ENCODE results near the gene KDM1A.
A peak's percentile ranks its signal among the peaks of the same experiment; 100 is the strongest.
"Not testable (repeated sequence)": the region's sequence is repeated elsewhere in the genome, so short reads cannot be mapped to it uniquely, and the experiment has no call there.

The KDM1A gene

GRCh38 chr1:23004112-23004511 lies 15.2 kb upstream of the KDM1A start:
- Histone ChIP-seq H3K4me3 (ENCODE audit: low read length) (no peak overlapping the region), H3K4me2 (ENCODE audit: low read length) (no peak overlapping the region), H3K79me2 (ENCODE audit: control insufficient read depth, insufficient read depth, low read length) (no peaks in the 10 kb centered on the region), H3K36me3 (ENCODE audit: control insufficient read depth, insufficient read depth, low read length) (no peaks in the 10 kb centered on the region), H2AK5ac (ENCODE audit: low read length) (no peak overlapping the region), H4K5ac (ENCODE audit: low read length) (no peak overlapping the region), H3K27me3 (ENCODE audit: insufficient read depth, low read length, poor library complexity) (no peaks in the 10 kb centered on the region), H2BK15ac (replicated peaks; ENCODE audit: low read depth) (no peak overlapping the region), H3K4me1 (ENCODE audit: control insufficient read depth, low read depth, low read length) (no peaks in the 10 kb centered on the region), H2BK5ac (ENCODE audit: low read length) (no peak overlapping the region), H3K18ac (ENCODE audit: low read length) (no peak overlapping the region), H3K23ac (ENCODE audit: low read length) (no peak overlapping the region), H3K79me1 (ENCODE audit: low read length) (no peaks in the 10 kb centered on the region), H3K4ac (ENCODE audit: low read depth, low read length) (no peak overlapping the region), H3K27ac (ENCODE audit: low read depth, low read length) (no peak overlapping the region), H3K9ac (ENCODE audit: low read length) (no peak overlapping the region), H4K8ac (ENCODE audit: low read depth, low read length) (no peak overlapping the region), H2BK120ac (ENCODE audit: low read depth, low read length) (no peak overlapping the region), H3K56ac (ENCODE audit: low read length) (no peak overlapping the region)
- no CpG with 5 or more reads among the region's 3 CpGs for WGBS (ENCODE audit: extremely low coverage, insufficient coverage, low lambda C conversion rate)
- DNase-seq: no peak

- not testable (repeated sequence) for H2BK5ac ChIP-seq (ENCODE audit: low read length); H3K27me3 ChIP-seq (ENCODE audit: insufficient read depth, low read length, poor library complexity); H3K4ac ChIP-seq (ENCODE audit: low read depth, low read length); H3K4me1 ChIP-seq (ENCODE audit: control insufficient read depth, low read depth, low read length); H3K79me1 ChIP-seq (ENCODE audit: low read length); H2AK5ac ChIP-seq (ENCODE audit: low read length); H3K4me2 ChIP-seq (ENCODE audit: low read length); H3K27ac ChIP-seq (ENCODE audit: low read depth, low read length); H3K4me3 ChIP-seq (ENCODE audit: low read length); H3K9ac ChIP-seq (ENCODE audit: low read length); H3K36me3 ChIP-seq (ENCODE audit: control insufficient read depth, insufficient read depth, low read length); H3K56ac ChIP-seq (ENCODE audit: low read length); H2BK120ac ChIP-seq (ENCODE audit: low read depth, low read length); H4K5ac ChIP-seq (ENCODE audit: low read length); H3K18ac ChIP-seq (ENCODE audit: low read length); H2BK15ac ChIP-seq (replicated peaks; ENCODE audit: low read depth); H4K8ac ChIP-seq (ENCODE audit: low read depth, low read length); H3K79me2 ChIP-seq (ENCODE audit: control insufficient read depth, insufficient read depth, low read length); H3K23ac ChIP-seq (ENCODE audit: low read length)
- DNase-seq: peak; percentile 13
- WGBS (ENCODE audit: extremely low coverage, insufficient coverage, low lambda C conversion rate): no CpG with 5 or more reads among the region's 3 CpGs
Measured at GRCh38 chr1:23004769-23005168, 14.5 kb upstream of the KDM1A start.

DNA sequence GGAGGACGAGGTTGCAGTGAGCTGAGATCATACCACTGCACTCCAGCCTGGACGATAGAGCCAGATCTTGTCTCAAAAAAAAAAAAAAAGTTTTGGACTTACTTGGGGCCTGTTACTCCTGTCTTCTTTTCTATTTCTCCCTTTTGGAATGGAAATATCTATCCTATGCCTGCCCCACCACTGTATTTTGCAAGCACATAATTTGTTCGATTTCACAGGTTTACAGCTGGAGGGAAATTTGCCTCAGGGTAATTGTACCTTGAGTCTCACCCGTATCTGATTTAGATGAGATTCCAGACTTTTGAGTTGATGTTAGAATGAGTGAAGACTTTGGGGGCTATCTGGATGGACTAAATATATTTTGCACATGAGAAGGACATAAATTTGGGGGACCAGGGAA lies 12.2 kb upstream of the KDM1A start:
- H3K9ac ChIP-seq (ENCODE audit: low read length): no peak overlapping the region
- no peaks in the 10 kb centered on the region for H3K79me2 ChIP-seq (ENCODE audit: control insufficient read depth, insufficient read depth, low read length)
- H3K23ac ChIP-seq (ENCODE audit: low read length): no peak overlapping the region
- no peaks in the 10 kb centered on the region for H3K27me3 ChIP-seq (ENCODE audit: insufficient read depth, low read length, poor library complexity)
- WGBS (ENCODE audit: extremely low coverage, insufficient coverage, low lambda C conversion rate): no CpG with 5 or more reads among the region's 4 CpGs
- no peak overlapping the region for H4K8ac ChIP-seq (ENCODE audit: low read depth, low read length)
- no peak overlapping the region for H3K4me3 ChIP-seq (ENCODE audit: low read length)
- no peak overlapping the region for H2BK120ac ChIP-seq (ENCODE audit: low read depth, low read length)
- H2BK5ac ChIP-seq (ENCODE audit: low read length): no peak overlapping the region
- no peak overlapping the region for H2BK15ac ChIP-seq (replicated peaks; ENCODE audit: low read depth)
- H3K27ac ChIP-seq (ENCODE audit: low read depth, low read length): no peak overlapping the region
- H3K4ac ChIP-seq (ENCODE audit: low read depth, low read length): no peak overlapping the region
- H3K18ac ChIP-seq (ENCODE audit: low read length): no peak overlapping the region
- H3K4me1 ChIP-seq (ENCODE audit: control insufficient read depth, low read depth, low read length): no peaks in the 10 kb centered on the region
- no peak overlapping the region for H3K56ac ChIP-seq (ENCODE audit: low read length)
- no peak overlapping the region for H4K5ac ChIP-seq (ENCODE audit: low read length)
- DNase-seq: no peak
- no peaks in the 10 kb centered on the region for H3K36me3 ChIP-seq (ENCODE audit: control insufficient read depth, insufficient read depth, low read length)
- no peaks in the 10 kb centered on the region for H3K79me1 ChIP-seq (ENCODE audit: low read length)
- H3K4me2 ChIP-seq (ENCODE audit: low read length): no peak overlapping the region
- no peak overlapping the region for H2AK5ac ChIP-seq (ENCODE audit: low read length)

- no peak overlapping the region for H3K9ac ChIP-seq (ENCODE audit: low read length)
- H2BK5ac ChIP-seq (ENCODE audit: low read length): no peak overlapping the region
- no peak overlapping the region for H3K27ac ChIP-seq (ENCODE audit: low read depth, low read length)
- H3K79me1 ChIP-seq (ENCODE audit: low read length): no peaks in the 10 kb centered on the region
- H3K4ac ChIP-seq (ENCODE audit: low read depth, low read length): no peak overlapping the region
- H3K36me3 ChIP-seq (ENCODE audit: control insufficient read depth, insufficient read depth, low read length): no peaks in the 10 kb centered on the region
- no peak for DNase-seq
- H3K4me1 ChIP-seq (ENCODE audit: control insufficient read depth, low read depth, low read length): no peaks in the 10 kb centered on the region
- H2BK15ac ChIP-seq (replicated peaks; ENCODE audit: low read depth): no peak overlapping the region
- H3K79me2 ChIP-seq (ENCODE audit: control insufficient read depth, insufficient read depth, low read length): no peaks in the 10 kb centered on the region
- H4K5ac ChIP-seq (ENCODE audit: low read length): no peak overlapping the region
- no peak overlapping the region for H2BK120ac ChIP-seq (ENCODE audit: low read depth, low read length)
- no peaks in the 10 kb centered on the region for H3K27me3 ChIP-seq (ENCODE audit: insufficient read depth, low read length, poor library complexity)
- H4K8ac ChIP-seq (ENCODE audit: low read depth, low read length): no peak overlapping the region
- no peak overlapping the region for H3K56ac ChIP-seq (ENCODE audit: low read length)
- no peak overlapping the region for H3K18ac ChIP-seq (ENCODE audit: low read length)
- H2AK5ac ChIP-seq (ENCODE audit: low read length): no peak overlapping the region
- no peak overlapping the region for H3K23ac ChIP-seq (ENCODE audit: low read length)
- no peak overlapping the region for H3K4me3 ChIP-seq (ENCODE audit: low read length)
- no peak overlapping the region for H3K4me2 ChIP-seq (ENCODE audit: low read length)
- no CpG with 5 or more reads among the region's 2 CpGs for WGBS (ENCODE audit: extremely low coverage, insufficient coverage, low lambda C conversion rate)
Measured at GRCh38 chr1:23008901-23009300, 10.4 kb upstream of the KDM1A start.

GRCh38 chr1:23010025-23010424 lies 9.2 kb upstream of the KDM1A start:
- not testable (repeated sequence) for H3K79me1 ChIP-seq (ENCODE audit: low read length); H4K5ac ChIP-seq (ENCODE audit: low read length); H2BK5ac ChIP-seq (ENCODE audit: low read length); DNase-seq; H3K27me3 ChIP-seq (ENCODE audit: insufficient read depth, low read length, poor library complexity); H3K4me2 ChIP-seq (ENCODE audit: low read length); H2BK15ac ChIP-seq (replicated peaks; ENCODE audit: low read depth); H3K4me3 ChIP-seq (ENCODE audit: low read length); H3K9ac ChIP-seq (ENCODE audit: low read length); H3K36me3 ChIP-seq (ENCODE audit: control insufficient read depth, insufficient read depth, low read length); H3K56ac ChIP-seq (ENCODE audit: low read length); H3K79me2 ChIP-seq (ENCODE audit: control insufficient read depth, insufficient read depth, low read length); H3K4ac ChIP-seq (ENCODE audit: low read depth, low read length); H3K23ac ChIP-seq (ENCODE audit: low read length); H3K18ac ChIP-seq (ENCODE audit: low read length); H3K4me1 ChIP-seq (ENCODE audit: control insufficient read depth, low read depth, low read length); H2BK120ac ChIP-seq (ENCODE audit: low read depth, low read length); H2AK5ac ChIP-seq (ENCODE audit: low read length); H3K27ac ChIP-seq (ENCODE audit: low read depth, low read length); H4K8ac ChIP-seq (ENCODE audit: low read depth, low read length)
- no CpG with 5 or more reads among the region's 8 CpGs for WGBS (ENCODE audit: extremely low coverage, insufficient coverage, low lambda C conversion rate)

DNA sequence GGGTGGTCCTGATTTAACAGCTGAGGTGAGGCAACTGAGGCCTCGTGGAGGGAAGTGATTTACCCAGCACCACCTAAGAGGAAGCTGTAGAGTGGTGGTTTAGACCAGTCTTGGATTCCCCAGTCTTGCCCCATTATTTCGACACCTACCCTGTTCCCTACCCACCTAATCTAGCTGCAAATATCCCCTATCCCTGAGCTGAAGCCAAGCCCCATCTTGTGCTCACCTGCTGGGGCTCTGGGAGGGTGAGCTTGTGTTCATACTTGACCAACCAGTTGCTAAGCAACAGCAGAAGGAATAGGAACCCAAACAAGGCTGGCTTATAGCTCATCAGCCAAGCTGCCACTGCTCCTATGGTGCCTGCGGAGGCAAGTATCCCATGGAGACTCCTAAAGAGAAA lies 5.6 kb upstream of the KDM1A start:
- H4K5ac ChIP-seq (ENCODE audit: low read length): no peak overlapping the region
- H2BK5ac ChIP-seq (ENCODE audit: low read length): no peak overlapping the region
- H3K23ac ChIP-seq (ENCODE audit: low read length): no peak overlapping the region
- H3K9ac ChIP-seq (ENCODE audit: low read length): no peak overlapping the region
- H3K27ac ChIP-seq (ENCODE audit: low read depth, low read length): no peak overlapping the region
- no peak overlapping the region for H3K4me3 ChIP-seq (ENCODE audit: low read length)
- peak; percentile 86 for DNase-seq
- H3K4me2 ChIP-seq (ENCODE audit: low read length): no peak overlapping the region
- no peak overlapping the region for H2BK15ac ChIP-seq (replicated peaks; ENCODE audit: low read depth)
- WGBS (ENCODE audit: extremely low coverage, insufficient coverage, low lambda C conversion rate): no CpG with 5 or more reads among the region's 3 CpGs
- no peaks in the 10 kb centered on the region for H3K4me1 ChIP-seq (ENCODE audit: control insufficient read depth, low read depth, low read length)
- no peak overlapping the region for H3K56ac ChIP-seq (ENCODE audit: low read length)
- H2AK5ac ChIP-seq (ENCODE audit: low read length): no peak overlapping the region
- H3K79me2 ChIP-seq (ENCODE audit: control insufficient read depth, insufficient read depth, low read length): no peaks in the 10 kb centered on the region
- no peak overlapping the region for H3K4ac ChIP-seq (ENCODE audit: low read depth, low read length)
- no peak overlapping the region for H2BK120ac ChIP-seq (ENCODE audit: low read depth, low read length)
- no peaks in the 10 kb centered on the region for H3K36me3 ChIP-seq (ENCODE audit: control insufficient read depth, insufficient read depth, low read length)
- no peaks in the 10 kb centered on the region for H3K27me3 ChIP-seq (ENCODE audit: insufficient read depth, low read length, poor library complexity)
- no peaks in the 10 kb centered on the region for H3K79me1 ChIP-seq (ENCODE audit: low read length)
- no peak overlapping the region for H3K18ac ChIP-seq (ENCODE audit: low read length)
- no peak overlapping the region for H4K8ac ChIP-seq (ENCODE audit: low read depth, low read length)
